ENCODE measurements around the gene UBE4A. TPM values are rescaled to one million over a fixed set of nuclear protein-coding genes. Genes with fewer than 3 reads are reported as not detected.
A peak's percentile ranks its signal among the peaks of the same experiment; 100 is the strongest.
"Not testable (repeated sequence)": the region's sequence is repeated elsewhere in the genome, so short reads cannot be mapped to it uniquely, and the experiment has no call there.

UBE4A gene
- total RNA-seq, 1 experiment from 2014 or later = 106 TPM

DNA sequence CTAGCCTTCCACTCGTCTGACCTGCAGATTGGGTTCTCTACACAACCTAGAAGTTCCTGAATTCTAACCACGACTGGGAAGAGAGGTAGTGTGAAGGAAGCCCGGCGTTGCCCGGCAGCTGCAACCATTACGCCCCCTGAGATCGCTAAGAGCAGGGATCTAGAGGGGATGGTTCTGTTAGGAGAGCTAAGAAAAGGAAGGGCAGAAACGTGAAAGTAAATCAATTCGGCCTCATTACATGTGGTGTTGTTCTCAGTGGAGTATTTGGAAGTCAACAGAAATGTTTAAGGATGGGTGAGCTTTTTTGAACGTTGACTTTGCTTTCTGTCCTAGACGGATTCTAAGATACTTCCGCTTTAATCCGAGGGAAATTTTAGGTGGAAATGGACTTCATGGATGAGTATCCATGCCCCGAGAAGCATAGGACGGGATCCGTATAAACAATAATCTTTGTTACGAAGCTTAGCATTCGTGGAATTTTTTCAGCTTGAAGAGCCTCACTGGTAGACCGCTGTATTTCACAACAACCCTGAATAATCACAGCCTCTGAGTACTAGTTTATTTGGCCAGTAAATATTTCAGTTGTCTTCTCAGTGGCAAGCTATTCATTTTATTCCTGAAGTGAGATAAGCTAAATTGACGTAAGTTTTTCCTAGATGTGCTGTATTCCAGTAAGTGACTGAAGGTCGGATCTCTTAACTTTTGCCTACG lies 42.6 kb downstream of the UBE4A start:
- TF ChIP-seq, protein P1, sequence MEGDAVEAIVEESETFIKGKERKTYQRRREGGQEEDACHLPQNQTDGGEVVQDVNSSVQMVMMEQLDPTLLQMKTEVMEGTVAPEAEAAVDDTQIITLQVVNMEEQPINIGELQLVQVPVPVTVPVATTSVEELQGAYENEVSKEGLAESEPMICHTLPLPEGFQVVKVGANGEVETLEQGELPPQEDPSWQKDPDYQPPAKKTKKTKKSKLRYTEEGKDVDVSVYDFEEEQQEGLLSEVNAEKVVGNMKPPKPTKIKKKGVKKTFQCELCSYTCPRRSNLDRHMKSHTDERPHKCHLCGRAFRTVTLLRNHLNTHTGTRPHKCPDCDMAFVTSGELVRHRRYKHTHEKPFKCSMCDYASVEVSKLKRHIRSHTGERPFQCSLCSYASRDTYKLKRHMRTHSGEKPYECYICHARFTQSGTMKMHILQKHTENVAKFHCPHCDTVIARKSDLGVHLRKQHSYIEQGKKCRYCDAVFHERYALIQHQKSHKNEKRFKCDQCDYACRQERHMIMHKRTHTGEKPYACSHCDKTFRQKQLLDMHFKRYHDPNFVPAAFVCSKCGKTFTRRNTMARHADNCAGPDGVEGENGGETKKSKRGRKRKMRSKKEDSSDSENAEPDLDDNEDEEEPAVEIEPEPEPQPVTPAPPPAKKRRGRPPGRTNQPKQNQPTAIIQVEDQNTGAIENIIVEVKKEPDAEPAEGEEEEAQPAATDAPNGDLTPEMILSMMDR (IDR thresholded peaks at IDR 0.05; ENCODE audit: insufficient read depth in 1 of 2, low read depth in 1 of 2, low read length in 1 of 2, severe bottlenecking in 1 of 2, unreplicated experiment in 1 of 2) = no peak
- peak overlapping the region; percentile 69 for H3K4me3 ChIP-seq (ENCODE audit: low read depth, low read length)
- H3K9me3 Mint-ChIP-seq (ENCODE audit: unreplicated experiment) = no peaks in the 10 kb centered on the region

DNA sequence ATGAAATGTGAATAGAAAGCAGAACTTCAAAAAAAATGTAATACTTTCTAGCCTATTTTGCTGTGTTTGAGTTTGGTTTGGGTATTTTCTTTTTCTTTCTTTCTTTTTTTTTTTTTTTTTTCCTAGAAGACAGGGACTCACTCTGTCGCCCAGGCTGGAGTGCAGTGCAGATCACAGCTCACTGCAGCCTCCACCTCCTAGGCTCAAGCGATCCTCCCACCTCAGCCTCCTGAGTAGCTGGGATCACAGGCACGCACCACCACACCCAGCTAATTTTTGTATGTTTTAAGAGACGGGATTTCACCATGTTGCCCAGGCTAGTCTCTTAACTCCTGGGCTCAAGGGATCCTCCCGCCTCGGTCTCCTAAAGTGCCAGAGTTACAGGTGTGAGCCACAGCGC lies 43.2 kb downstream of the UBE4A start:
- H3K36me3 ChIP-seq (ENCODE audit: control insufficient read depth, insufficient read depth, low read length); POLR2A ChIA-PET: not testable (repeated sequence)

More for the DNA sequence above, 42.6 kb downstream of the UBE4A start:
- ChIA-PET CTCF (interaction anchor here (0.7 to 1.2 kb wide), 5 partner anchors 25 to 203 kb away, joined by 3 to 5 read pairs (median 4); no protein-coding TSS in a partner anchor), POLR2A (no interaction called here)
- DNase-seq = peak in 1 of 2 experiments; percentile 59
- intact Hi-C loops (cut with micrococcal nuclease; ENCODE audit: unreplicated experiment) = loop anchor here (1.0 to 5.0 kb wide), 3 partner anchors 33 to 165 kb away; partner anchors contain the start of gene IFT46
- Mint-ChIP-seq H3K27me3 (ENCODE audit: insufficient read depth, unreplicated experiment) (no peaks in the 10 kb centered on the region), H3K4me3 (ENCODE audit: unreplicated experiment) (peak overlapping the region; percentile 91), H3K27ac (ENCODE audit: unreplicated experiment) (peak overlapping the region; percentile 95), H3K4me1 (ENCODE audit: low read depth, unreplicated experiment) (peaks cover 39% of the 10 kb centered on the region), H3K36me3 (ENCODE audit: insufficient read depth, unreplicated experiment) (peaks cover 74% of the 10 kb centered on the region)
- TSS peak; percentile 61 for BruUV-seq (replicated peaks)
- Histone ChIP-seq H3K4me1 (peaks cover 12% of the 10 kb centered on the region), H3K36me3 (ENCODE audit: control insufficient read depth, insufficient read depth, low read length) (peaks cover 7% of the 10 kb centered on the region), H3K27me3 (replicated peaks; ENCODE audit: control insufficient read depth, insufficient read depth, low read length) (no peaks in the 10 kb centered on the region), H3K9me3 (no peaks in the 10 kb centered on the region)

DNA sequence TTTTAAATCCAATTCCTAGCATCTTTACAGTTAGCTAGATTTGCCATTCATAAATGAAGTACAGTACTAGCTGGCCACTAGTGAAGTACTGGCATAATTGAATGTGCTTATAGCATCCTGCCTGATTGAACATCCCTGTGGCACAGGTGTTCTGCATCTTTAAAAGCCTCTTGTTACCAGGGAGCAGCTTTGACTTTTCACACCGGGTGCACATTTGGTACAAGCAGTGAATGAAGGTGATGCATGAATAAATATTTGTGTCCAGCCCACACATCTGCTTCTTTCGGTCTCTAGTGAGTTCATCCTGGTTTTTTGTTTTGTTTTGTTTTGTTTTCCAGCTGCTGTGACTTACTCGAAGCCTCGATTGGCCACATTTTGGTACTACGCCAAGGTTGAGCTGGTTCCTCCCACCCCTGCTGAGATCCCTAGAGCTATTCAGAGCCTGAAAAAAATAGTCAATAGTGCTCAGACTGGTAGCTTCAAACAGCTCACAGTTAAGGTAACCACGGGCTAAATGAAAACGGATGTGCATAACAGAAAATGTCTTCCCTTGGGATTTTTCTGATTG lies 47.3 kb downstream of the UBE4A start:
- POLR2A ChIA-PET = no interaction called here

More for the DNA sequence above, 43.2 kb downstream of the UBE4A start:
- not testable (repeated sequence) for BruUV-seq (replicated peaks); H3K9me3 Mint-ChIP-seq (ENCODE audit: unreplicated experiment); H3K9me3 ChIP-seq; H3K27me3 Mint-ChIP-seq (ENCODE audit: insufficient read depth, unreplicated experiment); DNase-seq; H3K27me3 ChIP-seq (replicated peaks; ENCODE audit: control insufficient read depth, insufficient read depth, low read length)
- Histone ChIP-seq H3K4me1 (peaks cover 12% of the 10 kb centered on the region), H3K4me3 (ENCODE audit: low read depth, low read length) (peak overlapping the region; percentile 69)
- Mint-ChIP-seq H3K36me3 (ENCODE audit: insufficient read depth, unreplicated experiment) (peaks cover 78% of the 10 kb centered on the region), H3K4me3 (ENCODE audit: unreplicated experiment) (peak overlapping the region; percentile 91), H3K27ac (ENCODE audit: unreplicated experiment) (peak overlapping the region; percentile 95), H3K4me1 (ENCODE audit: low read depth, unreplicated experiment) (peaks cover 39% of the 10 kb centered on the region)
- intact Hi-C loops (cut with micrococcal nuclease; ENCODE audit: unreplicated experiment) = loop anchor here (5.0 kb wide), 1 partner anchor 165 kb away; the partner anchor contains the start of gene IFT46
- CTCF ChIA-PET = interaction anchor here (0.7 to 1.2 kb wide), 4 partner anchors 25 to 107 kb away, joined by 3 to 5 read pairs (median 4); no protein-coding TSS in a partner anchor

More for the DNA sequence above, 47.3 kb downstream of the UBE4A start:
- Mint-ChIP-seq H3K27me3 (ENCODE audit: insufficient read depth, unreplicated experiment) (no peaks in the 10 kb centered on the region), H3K27ac (ENCODE audit: unreplicated experiment) (no peak overlapping the region), H3K9me3 (ENCODE audit: unreplicated experiment) (no peaks in the 10 kb centered on the region), H3K4me1 (ENCODE audit: low read depth, unreplicated experiment) (peaks cover 38% of the 10 kb centered on the region), H3K4me3 (ENCODE audit: unreplicated experiment) (no peak overlapping the region), H3K36me3 (ENCODE audit: insufficient read depth, unreplicated experiment) (peaks cover 91% of the 10 kb centered on the region)
- peaks cover 4% of the 10 kb centered on the region for H3K36me3 ChIP-seq (ENCODE audit: control insufficient read depth, insufficient read depth, low read length)
- peaks cover 11% of the 10 kb centered on the region for H3K4me1 ChIP-seq
- TF ChIP-seq, protein P1 (IDR thresholded peaks at IDR 0.05; ENCODE audit: insufficient read depth in 1 of 2, low read depth in 1 of 2, low read length in 1 of 2, severe bottlenecking in 1 of 2, unreplicated experiment in 1 of 2) = no peak
- BruUV-seq (replicated peaks) = no TSS peak
- H3K4me3 ChIP-seq (ENCODE audit: low read depth, low read length) = no peak overlapping the region
- no peak for DNase-seq
- H3K9me3 ChIP-seq = no peaks in the 10 kb centered on the region
- H3K27me3 ChIP-seq (replicated peaks; ENCODE audit: control insufficient read depth, insufficient read depth, low read length) = no peaks in the 10 kb centered on the region
- CTCF ChIA-PET = no interaction called here
- intact Hi-C loops (cut with micrococcal nuclease; ENCODE audit: unreplicated experiment) = no loop called here

All from Caco-2 (cell line).